Muscle of arm (tissue), 12 donors: ENCODE measurements around the gene ABCA3. TPM values are rescaled to one million over a fixed set of nuclear protein-coding genes. Genes with fewer than 3 reads are reported as not detected.

Experiments
- DNase-seq: peaks from one replicate; pipeline ENCODE4 v3.0.0-alpha.2; 2013
- polyA plus RNA-seq, 12 donors: library from polyadenylated mRNA; unstranded; fragments of 120-200 nt; gene quantifications; one replicate each; pipeline ENCODE4 v1.2.1, GENCODE V29; 2013; ENCODE audit not compliant: insufficient read length in 12 of 12

ABCA3 gene
- polyA plus RNA-seq, 12 donors = 12.3 to 24.2 (median 14.4) TPM; not detected in 1

- no peak for DNase-seq
Observed at GRCh38 chr16:2358811-2359210, 18.3 kb upstream of the ABCA3 start.

GRCh38 chr16:2357331-2357730, 16.8 kb upstream of the ABCA3 start:
- no peak for DNase-seq

GRCh38 chr16:2350500-2350899, 10.0 kb upstream of the ABCA3 start:
- DNase-seq = no peak

- no peak for DNase-seq
Observed at GRCh38 chr16:2343211-2343610, 2.7 kb upstream of the ABCA3 start.

- no peak for DNase-seq
Observed at GRCh38 chr16:2341456-2342447, 1.2 kb upstream of the ABCA3 start.

GRCh38 chr16:2339521-2340484, 725 bp downstream of the ABCA3 start:
- peak; percentile 30 for DNase-seq

- no peak for DNase-seq
Observed at GRCh38 chr16:2337431-2338296, 2.9 kb downstream of the ABCA3 start.

- no peak for DNase-seq
Observed at GRCh38 chr16:2335286-2335895, 5.1 kb downstream of the ABCA3 start.

GRCh38 chr16:2333772-2334379, 6.7 kb downstream of the ABCA3 start:
- no peak for DNase-seq

- DNase-seq = no peak
Observed at GRCh38 chr16:2333231-2333630, 7.3 kb downstream of the ABCA3 start.

GRCh38 chr16:2331931-2332267, 8.6 kb downstream of the ABCA3 start:
- DNase-seq = no peak

- DNase-seq = no peak
Observed at GRCh38 chr16:2331199-2331930, 9.2 kb downstream of the ABCA3 start.

- DNase-seq = no peak
Observed at GRCh38 chr16:2329532-2329931, 11.0 kb downstream of the ABCA3 start.

GRCh38 chr16:2328428-2328827, 12.1 kb downstream of the ABCA3 start:
- DNase-seq = no peak

- DNase-seq = no peak
Observed at GRCh38 chr16:2326191-2326590, 14.3 kb downstream of the ABCA3 start.

GRCh38 chr16:2325791-2326190, 14.7 kb downstream of the ABCA3 start:
- no peak for DNase-seq

- DNase-seq = no peak
Observed at GRCh38 chr16:2325181-2325580, 15.3 kb downstream of the ABCA3 start.

GRCh38 chr16:2324296-2324859, 16.1 kb downstream of the ABCA3 start:
- DNase-seq = no peak

GRCh38 chr16:2323701-2324100, 16.8 kb downstream of the ABCA3 start:
- no peak for DNase-seq

GRCh38 chr16:2319606-2320005, 20.9 kb downstream of the ABCA3 start:
- no peak for DNase-seq
